Measurements from ENCODE around the gene DLL4.
"Not testable (repeated sequence)": the region's sequence is repeated elsewhere in the genome, so short reads cannot be mapped to it uniquely, and the experiment has no call there.

- TF ChIP-seq CTCF (IDR thresholded peaks at IDR 0.05; ENCODE audit: poor library complexity); EZH2 (IDR thresholded peaks at IDR 0.05; ENCODE audit: borderline replicate concordance): not testable (repeated sequence)
Measured at GRCh38 chr15:40962317-40962716, 33.2 kb downstream of the DLL4 start.
